GM23338 (cell line): ENCODE measurements around the gene PRMT5. TPM values are rescaled to one million over a fixed set of nuclear protein-coding genes. Genes with fewer than 3 reads are reported as not detected.

ENCODE experiments used
- CREB1 ChIP-seq: fragments of 250-450 bp; sonication (Bioruptor Pico); IDR thresholded peaks from 2 replicates; pipeline ENCODE4 v1.5.0; 2020; ENCODE audit warnings: low read depth, mild to moderate bottlenecking, moderate library complexity
- EZH2 ChIP-seq: fragments of 200-600 bp; sonication (generic); IDR thresholded peaks from one replicate; pipeline ENCODE4 v1.8.0; 2017; ENCODE audit warnings: antibody characterized with exemption, mild to moderate bottlenecking, low read depth; ENCODE audit not compliant: unreplicated experiment
- EZH2phosphoT487 ChIP-seq: fragments of 200-600 bp; sonication (generic); IDR thresholded peaks from one replicate; pipeline ENCODE4 v1.8.1; 2018; ENCODE audit warnings: antibody characterized with exemption; ENCODE audit not compliant: unreplicated experiment
- JUNB ChIP-seq: IDR thresholded peaks from one replicate; pipeline ENCODE4 v1.6.1; 2016; ENCODE audit warnings: antibody characterized with exemption; ENCODE audit not compliant: unreplicated experiment
- NANOG ChIP-seq: IDR thresholded peaks from 2 replicates; pipeline ENCODE4 v1.6.1; 2016; ENCODE audit warnings: antibody characterized with exemption, borderline replicate concordance
- POLR2AphosphoS5 ChIP-seq: IDR thresholded peaks from 2 replicates; pipeline ENCODE4 v1.6.1; 2016; ENCODE audit warnings: antibody characterized with exemption, low read depth
- STAT1 ChIP-seq: IDR thresholded peaks from one replicate; pipeline ENCODE4 v1.6.1; 2016; ENCODE audit warnings: antibody characterized with exemption; ENCODE audit not compliant: unreplicated experiment
- ZNF114 ChIP-seq: fragments of 250-450 bp; sonication (Bioruptor Pico); IDR thresholded peaks from 2 replicates; pipeline ENCODE4 v1.5.0; 2020; ENCODE audit warnings: mild to moderate bottlenecking, moderate library complexity
- polyA plus RNA-seq: library from polyadenylated mRNA; unstranded; fragments of >200 nt; fragmentation: Nextera tagmentation; extraction: Ambion mirVana; gene quantifications from 2 replicates; pipeline ENCODE4 v1.2.1, GENCODE V29; 2016
- total RNA-seq: library from RNA; depleted of rRNA; stranded (reverse); fragments of >200 nt; shearing (Covaris generic); gene quantifications from 2 replicates; pipeline ENCODE4 v1.2.3, GENCODE V29; 2014
- TF ChIP-seq, protein P1 (sequence below): fragments of 250-450 bp; sonication (Bioruptor Pico); IDR thresholded peaks from 2 replicates; pipeline ENCODE4 v1.5.0; 2020; ENCODE audit warnings: mild to moderate bottlenecking, moderate library complexity
- TF ChIP-seq, protein P2 (sequence below): IDR thresholded peaks from 2 replicates; pipeline ENCODE4 v1.6.1; 2016; ENCODE audit warnings: antibody characterized with exemption
- TF ChIP-seq, protein P3 (sequence below): IDR thresholded peaks from one replicate; pipeline ENCODE4 v1.6.1; 2018; ENCODE audit warnings: antibody characterized with exemption; ENCODE audit not compliant: unreplicated experiment

Gene PRMT5
- total and polyA plus RNA-seq, 2 experiments from 2014 or later: 68.8 to 124 TPM

DNA sequence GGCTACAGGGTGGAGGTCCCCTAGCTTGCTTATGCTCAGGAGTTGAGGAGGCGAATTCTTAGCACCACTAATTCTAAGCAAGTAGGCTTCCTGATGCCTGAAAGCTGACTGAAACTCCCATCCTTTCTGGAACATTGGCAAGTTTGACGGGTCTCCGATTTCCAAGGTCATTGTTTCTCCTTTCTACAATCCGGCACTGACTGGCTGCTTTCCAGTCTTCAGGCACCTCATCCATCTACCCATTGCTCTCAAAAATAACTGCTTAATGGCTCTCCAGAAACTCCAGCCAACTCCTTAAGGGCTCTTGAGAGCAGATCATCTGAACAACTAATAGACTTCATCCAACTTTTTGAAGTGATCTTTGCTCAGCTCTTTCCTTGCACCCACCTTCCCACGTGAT is 32.8 kb downstream of the PRMT5 start (continued):
- TF ChIP-seq, protein P1, sequence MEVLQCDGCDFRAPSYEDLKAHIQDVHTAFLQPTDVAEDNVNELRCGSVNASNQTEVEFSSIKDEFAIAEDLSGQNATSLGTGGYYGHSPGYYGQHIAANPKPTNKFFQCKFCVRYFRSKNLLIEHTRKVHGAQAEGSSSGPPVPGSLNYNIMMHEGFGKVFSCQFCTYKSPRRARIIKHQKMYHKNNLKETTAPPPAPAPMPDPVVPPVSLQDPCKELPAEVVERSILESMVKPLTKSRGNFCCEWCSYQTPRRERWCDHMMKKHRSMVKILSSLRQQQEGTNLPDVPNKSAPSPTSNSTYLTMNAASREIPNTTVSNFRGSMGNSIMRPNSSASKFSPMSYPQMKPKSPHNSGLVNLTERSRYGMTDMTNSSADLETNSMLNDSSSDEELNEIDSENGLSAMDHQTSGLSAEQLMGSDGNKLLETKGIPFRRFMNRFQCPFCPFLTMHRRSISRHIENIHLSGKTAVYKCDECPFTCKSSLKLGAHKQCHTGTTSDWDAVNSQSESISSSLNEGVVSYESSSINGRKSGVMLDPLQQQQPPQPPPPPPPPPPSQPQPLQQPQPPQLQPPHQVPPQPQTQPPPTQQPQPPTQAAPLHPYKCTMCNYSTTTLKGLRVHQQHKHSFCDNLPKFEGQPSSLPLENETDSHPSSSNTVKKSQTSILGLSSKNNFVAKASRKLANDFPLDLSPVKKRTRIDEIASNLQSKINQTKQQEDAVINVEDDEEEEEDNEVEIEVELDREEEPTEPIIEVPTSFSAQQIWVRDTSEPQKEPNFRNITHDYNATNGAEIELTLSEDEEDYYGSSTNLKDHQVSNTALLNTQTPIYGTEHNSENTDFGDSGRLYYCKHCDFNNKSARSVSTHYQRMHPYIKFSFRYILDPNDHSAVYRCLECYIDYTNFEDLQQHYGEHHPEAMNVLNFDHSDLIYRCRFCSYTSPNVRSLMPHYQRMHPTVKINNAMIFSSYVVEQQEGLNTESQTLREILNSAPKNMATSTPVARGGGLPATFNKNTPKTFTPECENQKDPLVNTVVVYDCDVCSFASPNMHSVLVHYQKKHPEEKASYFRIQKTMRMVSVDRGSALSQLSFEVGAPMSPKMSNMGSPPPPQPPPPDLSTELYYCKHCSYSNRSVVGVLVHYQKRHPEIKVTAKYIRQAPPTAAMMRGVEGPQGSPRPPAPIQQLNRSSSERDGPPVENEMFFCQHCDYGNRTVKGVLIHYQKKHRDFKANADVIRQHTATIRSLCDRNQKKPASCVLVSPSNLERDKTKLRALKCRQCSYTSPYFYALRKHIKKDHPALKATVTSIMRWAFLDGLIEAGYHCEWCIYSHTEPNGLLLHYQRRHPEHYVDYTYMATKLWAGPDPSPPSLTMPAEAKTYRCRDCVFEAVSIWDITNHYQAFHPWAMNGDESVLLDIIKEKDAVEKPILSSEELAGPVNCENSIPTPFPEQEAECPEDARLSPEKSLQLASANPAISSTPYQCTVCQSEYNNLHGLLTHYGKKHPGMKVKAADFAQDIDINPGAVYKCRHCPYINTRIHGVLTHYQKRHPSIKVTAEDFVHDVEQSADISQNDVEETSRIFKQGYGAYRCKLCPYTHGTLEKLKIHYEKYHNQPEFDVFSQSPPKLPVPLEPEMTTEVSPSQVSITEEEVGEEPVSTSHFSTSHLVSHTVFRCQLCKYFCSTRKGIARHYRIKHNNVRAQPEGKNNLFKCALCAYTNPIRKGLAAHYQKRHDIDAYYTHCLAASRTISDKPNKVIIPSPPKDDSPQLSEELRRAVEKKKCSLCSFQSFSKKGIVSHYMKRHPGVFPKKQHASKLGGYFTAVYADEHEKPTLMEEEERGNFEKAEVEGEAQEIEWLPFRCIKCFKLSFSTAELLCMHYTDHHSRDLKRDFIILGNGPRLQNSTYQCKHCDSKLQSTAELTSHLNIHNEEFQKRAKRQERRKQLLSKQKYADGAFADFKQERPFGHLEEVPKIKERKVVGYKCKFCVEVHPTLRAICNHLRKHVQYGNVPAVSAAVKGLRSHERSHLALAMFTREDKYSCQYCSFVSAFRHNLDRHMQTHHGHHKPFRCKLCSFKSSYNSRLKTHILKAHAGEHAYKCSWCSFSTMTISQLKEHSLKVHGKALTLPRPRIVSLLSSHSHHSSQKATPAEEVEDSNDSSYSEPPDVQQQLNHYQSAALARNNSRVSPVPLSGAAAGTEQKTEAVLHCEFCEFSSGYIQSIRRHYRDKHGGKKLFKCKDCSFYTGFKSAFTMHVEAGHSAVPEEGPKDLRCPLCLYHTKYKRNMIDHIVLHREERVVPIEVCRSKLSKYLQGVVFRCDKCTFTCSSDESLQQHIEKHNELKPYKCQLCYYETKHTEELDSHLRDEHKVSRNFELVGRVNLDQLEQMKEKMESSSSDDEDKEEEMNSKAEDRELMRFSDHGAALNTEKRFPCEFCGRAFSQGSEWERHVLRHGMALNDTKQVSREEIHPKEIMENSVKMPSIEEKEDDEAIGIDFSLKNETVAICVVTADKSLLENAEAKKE (CRISPR knock-in tag): no peak
- TF ChIP-seq STAT1 (no peak), NANOG (no peak), POLR2AphosphoS5 (no peak), ZNF114 (CRISPR knock-in tag) (no peak), CREB1 (CRISPR knock-in tag) (no peak), EZH2phosphoT487 (no peak), JUNB (no peak), EZH2 (no peak)
- TF ChIP-seq, protein P2, sequence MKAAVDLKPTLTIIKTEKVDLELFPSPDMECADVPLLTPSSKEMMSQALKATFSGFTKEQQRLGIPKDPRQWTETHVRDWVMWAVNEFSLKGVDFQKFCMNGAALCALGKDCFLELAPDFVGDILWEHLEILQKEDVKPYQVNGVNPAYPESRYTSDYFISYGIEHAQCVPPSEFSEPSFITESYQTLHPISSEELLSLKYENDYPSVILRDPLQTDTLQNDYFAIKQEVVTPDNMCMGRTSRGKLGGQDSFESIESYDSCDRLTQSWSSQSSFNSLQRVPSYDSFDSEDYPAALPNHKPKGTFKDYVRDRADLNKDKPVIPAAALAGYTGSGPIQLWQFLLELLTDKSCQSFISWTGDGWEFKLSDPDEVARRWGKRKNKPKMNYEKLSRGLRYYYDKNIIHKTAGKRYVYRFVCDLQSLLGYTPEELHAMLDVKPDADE: no peak
- TF ChIP-seq, protein P3, sequence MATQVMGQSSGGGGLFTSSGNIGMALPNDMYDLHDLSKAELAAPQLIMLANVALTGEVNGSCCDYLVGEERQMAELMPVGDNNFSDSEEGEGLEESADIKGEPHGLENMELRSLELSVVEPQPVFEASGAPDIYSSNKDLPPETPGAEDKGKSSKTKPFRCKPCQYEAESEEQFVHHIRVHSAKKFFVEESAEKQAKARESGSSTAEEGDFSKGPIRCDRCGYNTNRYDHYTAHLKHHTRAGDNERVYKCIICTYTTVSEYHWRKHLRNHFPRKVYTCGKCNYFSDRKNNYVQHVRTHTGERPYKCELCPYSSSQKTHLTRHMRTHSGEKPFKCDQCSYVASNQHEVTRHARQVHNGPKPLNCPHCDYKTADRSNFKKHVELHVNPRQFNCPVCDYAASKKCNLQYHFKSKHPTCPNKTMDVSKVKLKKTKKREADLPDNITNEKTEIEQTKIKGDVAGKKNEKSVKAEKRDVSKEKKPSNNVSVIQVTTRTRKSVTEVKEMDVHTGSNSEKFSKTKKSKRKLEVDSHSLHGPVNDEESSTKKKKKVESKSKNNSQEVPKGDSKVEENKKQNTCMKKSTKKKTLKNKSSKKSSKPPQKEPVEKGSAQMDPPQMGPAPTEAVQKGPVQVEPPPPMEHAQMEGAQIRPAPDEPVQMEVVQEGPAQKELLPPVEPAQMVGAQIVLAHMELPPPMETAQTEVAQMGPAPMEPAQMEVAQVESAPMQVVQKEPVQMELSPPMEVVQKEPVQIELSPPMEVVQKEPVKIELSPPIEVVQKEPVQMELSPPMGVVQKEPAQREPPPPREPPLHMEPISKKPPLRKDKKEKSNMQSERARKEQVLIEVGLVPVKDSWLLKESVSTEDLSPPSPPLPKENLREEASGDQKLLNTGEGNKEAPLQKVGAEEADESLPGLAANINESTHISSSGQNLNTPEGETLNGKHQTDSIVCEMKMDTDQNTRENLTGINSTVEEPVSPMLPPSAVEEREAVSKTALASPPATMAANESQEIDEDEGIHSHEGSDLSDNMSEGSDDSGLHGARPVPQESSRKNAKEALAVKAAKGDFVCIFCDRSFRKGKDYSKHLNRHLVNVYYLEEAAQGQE: no peak
